Parathyroid adenoma (tissue), 2 donors: Measurements from ENCODE around the gene ASPSCR1.

Source experiments
- H2AFZ ChIP-seq: fragments of 300-600 bp; sonication (generic); one replicate; pipeline ENCODE4 v1.7.0; 2017; ENCODE audit warnings: antibody characterized with exemption, mild to moderate bottlenecking
- H3K27ac ChIP-seq: fragments of 300-600 bp; sonication (generic); one replicate; pipeline ENCODE4 v1.7.0; 2017
- H3K27me3 ChIP-seq: fragments of 300-600 bp; sonication (generic); one replicate; pipeline ENCODE4 v1.7.0; 2017; ENCODE audit warnings: low read length; ENCODE audit not compliant: control insufficient read depth, insufficient read depth
- H3K36me3 ChIP-seq: fragments of 300-600 bp; sonication (generic); one replicate; pipeline ENCODE4 v1.7.0; 2017; ENCODE audit warnings: low read length; ENCODE audit not compliant: control insufficient read depth, insufficient read depth
- H3K4me1 ChIP-seq: fragments of 300-600 bp; sonication (generic); one replicate; pipeline ENCODE4 v1.7.0; 2017; ENCODE audit warnings: control low read depth
- H3K4me2 ChIP-seq: fragments of 300-600 bp; sonication (generic); one replicate; pipeline ENCODE4 v1.7.0; 2017; ENCODE audit warnings: low read length
- H3K4me3 ChIP-seq: fragments of 300-600 bp; sonication (generic); one replicate; pipeline ENCODE4 v1.7.0; 2017; ENCODE audit warnings: low read depth, low read length
- H3K79me2 ChIP-seq: fragments of 300-600 bp; sonication (generic); one replicate; pipeline ENCODE4 v1.7.0; 2017; ENCODE audit warnings: control low read depth
- H3K9ac ChIP-seq: fragments of 300-600 bp; sonication (generic); one replicate; pipeline ENCODE4 v1.7.0; 2017; ENCODE audit warnings: mild to moderate bottlenecking
- H3K9me3 ChIP-seq: fragments of 300-600 bp; sonication (generic); one replicate; pipeline ENCODE4 v1.7.0; 2017; ENCODE audit warnings: low read length; ENCODE audit not compliant: control insufficient read depth
- TF ChIP-seq, protein P1 (sequence below): fragments of 300-600 bp; sonication (generic); IDR thresholded peaks from one replicate; pipeline ENCODE4 v1.7.0; 2017; ENCODE audit warnings: antibody characterized with exemption, mild to moderate bottlenecking
- donor health status: primary hyperparathyroidism.

The ASPSCR1 gene

DNA sequence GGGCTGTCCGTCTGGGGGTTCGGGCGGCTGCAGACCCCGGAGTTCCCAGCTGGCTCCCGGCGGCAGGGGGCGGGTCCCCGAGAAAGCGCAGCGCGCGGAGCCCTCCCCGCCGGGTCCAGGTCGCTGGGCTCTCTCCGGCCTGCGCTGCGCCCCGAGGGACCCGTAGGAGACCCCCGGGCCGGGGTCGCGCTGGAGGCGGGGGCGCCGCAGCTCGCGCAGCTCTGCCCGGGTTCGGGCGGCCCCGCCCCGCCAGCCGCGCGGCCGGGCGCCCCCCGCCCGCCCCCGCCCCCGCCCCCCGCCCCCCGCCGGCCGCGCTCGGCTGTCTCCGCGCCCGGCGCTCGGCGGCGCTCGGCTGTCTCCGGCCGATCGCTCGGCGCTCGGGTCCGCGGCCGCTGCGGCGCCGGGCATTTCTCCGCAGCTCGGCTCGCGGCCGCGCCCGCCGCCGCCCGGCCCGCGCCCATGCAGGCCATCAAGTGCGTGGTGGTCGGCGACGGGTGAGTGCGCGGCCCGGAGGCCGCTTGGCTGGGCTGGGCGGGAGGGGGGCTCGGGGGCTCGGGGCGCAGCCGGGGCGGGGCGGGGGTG is 54.0 kb downstream of the ASPSCR1 start, which contains the start of gene RAC3:
Gene RAC3, plus strand, starts transcription at position 376 of the 582 bp plus-strand sequence. Its CDS starts 84 bp downstream, at position 460.
- TF ChIP-seq, protein P1, sequence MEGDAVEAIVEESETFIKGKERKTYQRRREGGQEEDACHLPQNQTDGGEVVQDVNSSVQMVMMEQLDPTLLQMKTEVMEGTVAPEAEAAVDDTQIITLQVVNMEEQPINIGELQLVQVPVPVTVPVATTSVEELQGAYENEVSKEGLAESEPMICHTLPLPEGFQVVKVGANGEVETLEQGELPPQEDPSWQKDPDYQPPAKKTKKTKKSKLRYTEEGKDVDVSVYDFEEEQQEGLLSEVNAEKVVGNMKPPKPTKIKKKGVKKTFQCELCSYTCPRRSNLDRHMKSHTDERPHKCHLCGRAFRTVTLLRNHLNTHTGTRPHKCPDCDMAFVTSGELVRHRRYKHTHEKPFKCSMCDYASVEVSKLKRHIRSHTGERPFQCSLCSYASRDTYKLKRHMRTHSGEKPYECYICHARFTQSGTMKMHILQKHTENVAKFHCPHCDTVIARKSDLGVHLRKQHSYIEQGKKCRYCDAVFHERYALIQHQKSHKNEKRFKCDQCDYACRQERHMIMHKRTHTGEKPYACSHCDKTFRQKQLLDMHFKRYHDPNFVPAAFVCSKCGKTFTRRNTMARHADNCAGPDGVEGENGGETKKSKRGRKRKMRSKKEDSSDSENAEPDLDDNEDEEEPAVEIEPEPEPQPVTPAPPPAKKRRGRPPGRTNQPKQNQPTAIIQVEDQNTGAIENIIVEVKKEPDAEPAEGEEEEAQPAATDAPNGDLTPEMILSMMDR = no peak
- Histone ChIP-seq H3K27me3 (no peaks in the 10 kb centered on the region), H3K27ac (peak within 1 kb of the TSS; percentile 39), H3K4me2 (peak within 1 kb of the TSS; percentile 89), H3K4me3 (peak within 1 kb of the TSS; percentile 68), H3K36me3 (no peaks in the 10 kb centered on the region), H3K79me2 (no peaks in the 10 kb centered on the region), H3K9me3 (no peaks in the 10 kb centered on the region), H3K4me1 (peaks cover 6% of the 10 kb centered on the region), H2AFZ (peak within 1 kb of the TSS; percentile 92), H3K9ac (no peak within 1 kb of the TSS)

DNA sequence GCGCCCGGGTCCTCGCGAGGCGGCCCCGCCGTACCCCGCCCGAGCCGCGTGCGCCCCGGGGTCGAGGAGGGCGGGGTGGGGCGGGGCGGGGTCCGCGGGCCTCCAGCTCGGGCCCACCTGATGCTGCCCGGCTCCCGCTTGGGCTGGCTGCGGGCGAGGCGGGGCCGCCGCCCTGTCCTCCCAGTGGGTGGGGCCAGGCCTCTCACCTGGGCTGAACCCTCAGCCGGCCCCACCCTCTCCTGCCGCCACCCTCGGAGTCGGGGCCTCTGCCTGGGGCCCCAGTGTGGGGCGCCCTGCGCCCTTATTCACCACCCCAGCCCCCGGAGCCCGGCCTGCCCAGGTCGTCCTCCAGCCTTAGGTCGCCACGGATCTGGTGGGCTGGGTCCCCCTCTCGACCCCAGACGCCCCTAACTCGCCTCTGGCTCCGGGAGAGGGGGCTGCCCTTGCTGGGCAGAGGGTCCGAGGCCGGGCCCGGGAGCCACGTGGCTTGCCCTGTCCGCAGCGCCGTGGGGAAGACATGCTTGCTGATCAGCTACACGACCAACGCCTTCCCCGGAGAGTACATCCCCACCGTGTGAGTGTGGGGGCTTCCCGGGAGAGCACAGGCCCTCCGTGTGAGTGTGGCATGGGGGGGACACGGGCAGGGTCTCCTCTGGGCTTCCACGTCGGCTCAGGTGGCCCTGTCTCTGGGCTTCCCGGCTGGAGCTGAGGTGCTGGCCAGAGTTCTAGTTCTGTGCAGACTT is 54.6 kb downstream of the ASPSCR1 start:
- H3K4me2 ChIP-seq = peak overlapping the region; percentile 66
- H3K27me3 ChIP-seq = no peaks in the 10 kb centered on the region
- TF ChIP-seq, protein P1 = no peak
- peaks cover 10% of the 10 kb centered on the region for H3K4me1 ChIP-seq
- H3K36me3 ChIP-seq = no peaks in the 10 kb centered on the region
- no peak overlapping the region for H2AFZ ChIP-seq
- H3K9ac ChIP-seq = no peak overlapping the region
- H3K4me3 ChIP-seq = peak overlapping the region; percentile 34
- H3K9me3 ChIP-seq = no peaks in the 10 kb centered on the region
- H3K27ac ChIP-seq = no peak overlapping the region
- no peaks in the 10 kb centered on the region for H3K79me2 ChIP-seq

DNA sequence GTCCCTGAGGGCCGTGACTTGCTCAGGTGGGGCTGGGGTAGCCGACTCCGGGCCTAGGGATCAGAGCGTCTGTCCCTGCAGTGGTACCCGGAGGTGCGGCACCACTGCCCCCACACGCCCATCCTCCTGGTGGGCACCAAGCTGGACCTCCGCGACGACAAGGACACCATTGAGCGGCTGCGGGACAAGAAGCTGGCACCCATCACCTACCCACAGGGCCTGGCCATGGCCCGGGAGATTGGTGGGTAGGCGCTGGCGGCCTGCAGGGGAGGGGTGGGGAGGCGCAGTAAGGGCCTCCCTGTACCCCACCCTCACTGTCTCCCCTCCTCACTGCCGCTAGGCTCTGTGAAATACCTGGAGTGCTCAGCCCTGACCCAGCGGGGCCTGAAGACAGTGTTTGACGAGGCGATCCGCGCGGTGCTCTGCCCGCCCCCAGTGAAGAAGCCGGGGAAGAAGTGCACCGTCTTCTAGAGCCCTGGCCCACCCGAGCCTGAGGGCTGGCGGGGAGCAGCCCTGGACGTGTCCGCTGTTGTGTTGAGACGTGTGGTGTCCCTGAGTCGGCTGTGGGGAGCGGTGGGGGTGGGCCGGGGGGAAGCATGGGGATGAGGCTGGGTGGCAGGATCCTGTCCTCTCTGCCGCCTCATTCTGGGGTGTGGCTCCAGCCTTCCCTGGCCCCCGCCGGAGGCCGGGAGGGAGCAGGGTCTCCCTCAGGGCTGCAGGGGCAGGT is 56.1 kb downstream of the ASPSCR1 start:
- TF ChIP-seq, protein P1 = no peak
- Histone ChIP-seq H2AFZ (no peak overlapping the region), H3K79me2 (no peaks in the 10 kb centered on the region), H3K27me3 (no peaks in the 10 kb centered on the region), H3K36me3 (no peaks in the 10 kb centered on the region), H3K9me3 (no peaks in the 10 kb centered on the region), H3K9ac (no peak overlapping the region), H3K4me2 (no peak overlapping the region), H3K27ac (no peak overlapping the region), H3K4me3 (no peak overlapping the region), H3K4me1 (peaks cover 10% of the 10 kb centered on the region)

DNA sequence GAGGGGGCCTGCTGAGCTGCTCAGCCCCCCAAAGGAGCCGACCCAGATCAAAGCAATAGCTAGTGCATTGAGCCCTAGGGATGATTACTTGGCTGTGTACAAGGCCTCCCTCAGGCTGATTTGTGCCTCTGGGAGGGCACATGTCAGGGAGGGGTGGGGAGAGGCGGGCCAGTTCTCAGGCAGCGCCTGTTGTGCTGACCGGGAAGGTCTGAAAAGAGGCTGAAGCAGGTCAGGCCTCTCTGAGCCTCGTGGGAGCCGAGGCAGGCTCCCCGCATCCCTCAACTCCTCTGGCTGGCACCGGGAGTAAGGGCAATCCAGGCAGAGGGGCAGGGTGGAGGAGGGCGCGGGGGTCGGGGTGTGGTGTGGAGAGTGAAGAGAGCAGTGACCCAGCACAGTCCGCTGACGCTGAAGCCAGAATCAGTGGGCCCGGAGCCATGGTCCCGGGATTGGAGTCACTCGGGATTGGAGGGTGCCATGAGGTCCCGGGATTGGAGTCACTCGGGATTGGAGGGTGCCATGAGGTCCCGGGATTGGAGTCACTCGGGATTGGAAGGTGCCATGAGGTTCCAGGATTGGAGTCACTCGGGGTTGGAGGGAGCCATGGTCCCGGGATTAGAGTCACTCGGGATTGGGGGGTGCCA is 57.1 kb downstream of the ASPSCR1 start:
- no peak overlapping the region for H3K4me3 ChIP-seq
- no peaks in the 10 kb centered on the region for H3K27me3 ChIP-seq
- H3K36me3 ChIP-seq = no peaks in the 10 kb centered on the region
- no peak overlapping the region for H3K9ac ChIP-seq
- H3K27ac ChIP-seq = no peak overlapping the region
- TF ChIP-seq, protein P1 = no peak
- H3K9me3 ChIP-seq = no peaks in the 10 kb centered on the region
- no peaks in the 10 kb centered on the region for H3K79me2 ChIP-seq
- no peak overlapping the region for H2AFZ ChIP-seq
- peaks cover 10% of the 10 kb centered on the region for H3K4me1 ChIP-seq
- H3K4me2 ChIP-seq = no peak overlapping the region
